Keratinocyte (primary cell): ENCODE measurements around the gene EXD3. TPM values are rescaled to one million over a fixed set of nuclear protein-coding genes. Genes with fewer than 3 reads are reported as not detected.
"Not testable (repeated sequence)": the region's sequence is repeated elsewhere in the genome, so short reads cannot be mapped to it uniquely, and the experiment has no call there.

Experiments used
- DNase-seq: peaks from one replicate; pipeline ENCODE4 v3.0.0-alpha.2; 2011; ENCODE audit warnings: low read depth, missing footprints, low spot score
- FAIRE-seq: peaks from 2 replicates; lab custom pipeline; 2011; peaks lifted over from hg19 to GRCh38; lab: Jason Lieb, UNC
- H2AFZ ChIP-seq: 2 replicates; pipeline ENCODE4 v1.6.0; 2012; ENCODE audit warnings: low read length, control low read depth, inconsistent platforms; ENCODE audit not compliant: control insufficient read depth
- H3K27ac ChIP-seq: 2 replicates; pipeline ENCODE4 v1.5.1; 2011; ENCODE audit warnings: low read length; ENCODE audit not compliant: control insufficient read depth, insufficient read depth
- H3K27me3 ChIP-seq: 3 replicates; pipeline ENCODE4 v1.6.0; 2011; ENCODE audit warnings: low read length; ENCODE audit not compliant: control insufficient read depth, insufficient read depth; ENCODE audit errors: extremely low read depth
- H3K36me3 ChIP-seq, 2 experiments: 2 replicates in 1 of 2; 3 replicates in 1 of 2; pipeline ENCODE4 v1.5.1; 2011; ENCODE audit warnings: low read length in 2 of 2, mild to moderate bottlenecking in 1 of 2; ENCODE audit not compliant: control insufficient read depth in 2 of 2, insufficient read depth in 2 of 2; ENCODE audit errors: extremely low read depth in 1 of 2
- H3K4me1 ChIP-seq: 3 replicates; pipeline ENCODE4 v1.5.1; 2011; ENCODE audit warnings: low read length; ENCODE audit not compliant: control insufficient read depth, insufficient read depth; ENCODE audit errors: extremely low read depth
- H3K4me2 ChIP-seq: 3 replicates; pipeline ENCODE4 v1.6.0; 2011; ENCODE audit warnings: low read depth, low read length; ENCODE audit not compliant: control insufficient read depth, insufficient read depth; ENCODE audit errors: extremely low read depth
- H3K4me3 ChIP-seq, 3 experiments: fragments of 200-600 bp in 1 of 3; sonication (generic) in 1 of 3; 2 replicates in 2 of 3; 3 replicates in 1 of 3; pipeline ENCODE4 v1.5.1; 2011 to 2016; ENCODE audit warnings: low read length in 3 of 3, mild to moderate bottlenecking in 3 of 3, control low read depth in 2 of 3, inconsistent platforms in 1 of 3, low read depth in 1 of 3, mixed read lengths in 1 of 3, mixed run types in 1 of 3, moderate library complexity in 1 of 3; ENCODE audit not compliant: control insufficient read depth in 2 of 3, insufficient read depth in 2 of 3; ENCODE audit errors: extremely low read depth in 1 of 3
- H3K79me2 ChIP-seq: 2 replicates; pipeline ENCODE4 v1.6.0; 2012; ENCODE audit warnings: low read length; ENCODE audit not compliant: control insufficient read depth, insufficient read depth
- H3K9ac ChIP-seq: 3 replicates; pipeline ENCODE4 v1.6.0; 2011; ENCODE audit warnings: low read length; ENCODE audit not compliant: control insufficient read depth, insufficient read depth; ENCODE audit errors: extremely low read depth
- H3K9me1 ChIP-seq: 3 replicates; pipeline ENCODE4 v1.6.0; 2011; ENCODE audit warnings: low read length; ENCODE audit not compliant: control insufficient read depth, insufficient read depth; ENCODE audit errors: extremely low read depth
- H3K9me3 ChIP-seq: 2 replicates; pipeline ENCODE4 v1.5.1; 2012; ENCODE audit warnings: low read depth, low read length; ENCODE audit not compliant: control insufficient read depth
- H4K20me1 ChIP-seq: 3 replicates; pipeline ENCODE4 v1.6.0; 2011; ENCODE audit warnings: low read length; ENCODE audit not compliant: control insufficient read depth, insufficient read depth; ENCODE audit errors: extremely low read depth
- CTCF ChIP-seq, 3 experiments: IDR thresholded peaks in 1 of 3; conservative IDR thresholded peaks in 1 of 3; optimal IDR thresholded peaks in 1 of 3; 2 replicates in 2 of 3; 3 replicates in 1 of 3; pipeline versions ENCODE3 to v1.5.1; 2011; ENCODE audit warnings: low read length in 3 of 3, mild to moderate bottlenecking in 3 of 3, moderate library complexity in 2 of 3, control low read depth in 1 of 3, inconsistent platforms in 1 of 3; ENCODE audit not compliant: insufficient read depth in 2 of 3; ENCODE audit errors: extremely low read depth in 1 of 3
- EZH2 ChIP-seq: IDR thresholded peaks from one replicate; pipeline ENCODE4 v1.6.1; 2012; ENCODE audit warnings: inconsistent platforms, mild to moderate bottlenecking, low read length, moderate library complexity
- dilution Hi-C: fragments of 300-500 bp; cut with MboI; formaldehyde crosslinking; loops from one replicate; pipeline ENCODE4 v1.7.0; 2020; ENCODE audit warnings: low sequenced_read_pairs; ENCODE audit not compliant: extremely low pct_ligation_motif_present
- polyA plus RNA-seq, 5 experiments: library from polyadenylated mRNA; depleted of rRNA in 3 of 5; stranded (reverse) in 3 of 5; stranded (forward) in 1 of 5; unstranded in 1 of 5; fragments of >200 nt; gene quantifications; 1 replicate in 1 of 5; 2 replicates in 3 of 5; 3 replicates in 1 of 5; pipeline versions ENCODE4 v1.2.1 to v1.2.3, GENCODE V29; 2011 to 2012; ENCODE audit warnings: missing spikeins in 2 of 5, low read depth in 1 of 5, low replicate concordance in 1 of 5

EXD3 gene
- polyA plus RNA-seq, 1 donor (not counting 4 experiments of a cell fraction or from before 2014, with no cell fraction given), result 1.5 TPM

- Histone ChIP-seq H4K20me1 (no peaks in the 10 kb centered on the region), H2AFZ (no peak overlapping the region), H3K27me3 (no peaks in the 10 kb centered on the region), H3K79me2 (no peaks in the 10 kb centered on the region), H3K4me3 (no peak overlapping the region), H3K9ac (no peak overlapping the region), H3K4me2 (no peak overlapping the region), H3K36me3 (no peaks in the 10 kb centered on the region), H3K27ac (no peak overlapping the region), H3K9me1 (no peaks in the 10 kb centered on the region), H3K4me1 (no peaks in the 10 kb centered on the region), H3K9me3 (no peaks in the 10 kb centered on the region)
- dilution Hi-C loops, result no loop called here
- TF ChIP-seq EZH2 (no peak), CTCF (optimal IDR thresholded peaks at IDR 0.05 in 1 of 3, IDR thresholded peaks at IDR 0.05 in 1 of 3, conservative IDR thresholded peaks at IDR 0.05 in 1 of 3; ENCODE audit: extremely low read depth in 1 of 3, insufficient read depth in 2 of 3, low read length in 3 of 3) (no peak)
- DNase-seq (no peak), FAIRE-seq (no peak)
These were observed 42.8 kb downstream of the EXD3 start for GRCh38 chr9:137380171-137380570.

DNA sequence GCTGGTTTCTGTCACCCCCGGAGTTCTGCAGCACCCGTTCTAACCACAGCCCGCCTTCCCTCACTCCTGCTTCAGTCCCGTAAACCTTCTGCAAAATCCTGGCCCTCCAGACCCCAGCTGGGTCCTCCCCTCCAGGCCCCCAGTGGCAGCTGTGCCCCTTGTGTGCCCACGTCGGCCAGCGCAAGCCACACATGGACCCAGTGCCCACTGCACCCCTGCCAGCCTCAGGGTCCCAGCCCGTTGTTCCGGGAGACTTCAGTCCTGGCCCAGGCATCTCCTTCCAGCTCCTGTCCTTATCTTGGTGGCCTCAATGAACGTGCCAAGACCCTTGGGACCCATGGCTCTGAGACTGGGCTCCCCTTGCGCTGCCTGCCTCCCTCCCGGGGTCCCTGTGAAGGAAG, 43.2 kb downstream of the EXD3 start:
- H3K36me3 ChIP-seq, result no peaks in the 10 kb centered on the region
- H3K4me1 ChIP-seq, result no peaks in the 10 kb centered on the region
- FAIRE-seq (no peak), DNase-seq (no peak)
- no peak overlapping the region for H2AFZ ChIP-seq
- H4K20me1 ChIP-seq, result no peaks in the 10 kb centered on the region
- dilution Hi-C loops, result no loop called here
- H3K4me2 ChIP-seq, result no peak overlapping the region
- H3K9ac ChIP-seq, result no peak overlapping the region
- no peaks in the 10 kb centered on the region for H3K9me3 ChIP-seq
- no peaks in the 10 kb centered on the region for H3K79me2 ChIP-seq
- no peak overlapping the region for H3K4me3 ChIP-seq
- no peaks in the 10 kb centered on the region for H3K27me3 ChIP-seq
- no peaks in the 10 kb centered on the region for H3K9me1 ChIP-seq
- TF ChIP-seq EZH2 (no peak), CTCF (optimal IDR thresholded peaks at IDR 0.05 in 1 of 3, IDR thresholded peaks at IDR 0.05 in 1 of 3, conservative IDR thresholded peaks at IDR 0.05 in 1 of 3; ENCODE audit: extremely low read depth in 1 of 3, insufficient read depth in 2 of 3, low read length in 3 of 3) (no peak)
- H3K27ac ChIP-seq, result no peak overlapping the region

DNA sequence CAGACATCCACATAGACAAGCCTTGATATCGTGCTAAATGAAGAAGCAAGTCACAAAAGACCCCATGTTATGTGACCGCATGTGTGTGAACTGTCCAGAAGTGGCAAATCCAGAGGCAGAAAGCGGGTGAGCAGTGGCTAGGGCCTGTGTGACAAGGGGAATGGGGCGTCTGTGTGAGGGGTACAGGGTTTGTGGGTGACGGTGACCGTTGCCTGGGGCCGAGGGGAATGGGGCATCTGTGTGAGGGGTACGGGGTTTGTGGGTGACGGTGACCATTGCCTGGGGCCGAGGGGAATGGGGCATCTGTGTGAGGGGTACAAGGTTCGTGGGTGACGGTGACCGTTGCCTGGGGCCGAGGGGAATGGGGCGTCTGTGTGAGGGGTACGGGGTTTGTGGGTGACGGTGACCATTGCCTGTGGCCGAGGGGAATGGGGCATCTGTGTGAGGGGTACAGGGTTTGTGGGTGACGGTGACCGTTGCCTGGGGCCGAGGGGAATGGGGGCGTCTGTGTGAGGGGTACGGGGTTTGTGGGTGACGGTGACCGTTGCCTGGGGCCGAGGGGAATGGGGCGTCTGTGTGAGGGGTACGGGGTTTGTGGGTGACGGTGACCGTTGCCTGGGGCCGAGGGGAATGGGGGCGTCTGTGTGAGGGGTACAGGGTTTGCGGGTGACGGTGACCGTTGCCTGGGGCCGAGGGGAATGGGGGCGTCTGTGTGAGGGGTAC, 44.1 kb downstream of the EXD3 start:
- H3K9ac ChIP-seq, H3K27me3 ChIP-seq, H3K9me1 ChIP-seq, H3K4me1 ChIP-seq, H2AFZ ChIP-seq, H3K9me3 ChIP-seq, H3K4me3 ChIP-seq, H3K27ac ChIP-seq, H4K20me1 ChIP-seq, H3K4me2 ChIP-seq, FAIRE-seq, DNase-seq, H3K79me2 ChIP-seq, dilution Hi-C loops, H3K36me3 ChIP-seq: not testable (repeated sequence)
